H1 (cell line): ENCODE results near the gene PPA2. TPM values are rescaled to one million over a fixed set of nuclear protein-coding genes. Genes with fewer than 3 reads are reported as not detected.

Experiments used
- CTCF ChIA-PET: fragments of 300-600 bp; sonication (Branson Sonifier 250); formaldehyde crosslinking; loops from one replicate; lab custom pipeline; 2021; ENCODE audit not compliant: partially characterized antibody; lab: Charles Lee
- POLR2A ChIA-PET: fragments of 300-600 bp; sonication (Branson Sonifier 250); formaldehyde crosslinking; loops from one replicate; lab custom pipeline; 2021; ENCODE audit warnings: inconsistent platforms; ENCODE audit not compliant: partially characterized antibody; lab: Charles Lee
- DNase-seq, 2 experiments: peaks; one replicate each; pipeline versions ENCODE4 v3.0.0 to v3.0.0-alpha.2; 2010 to 2022; ENCODE audit warnings: low spot score in 2 of 2, low read depth in 1 of 2, mixed read lengths in 1 of 2
- FAIRE-seq: peaks from 2 replicates; lab custom pipeline; 2011; peaks lifted over from hg19 to GRCh38; lab: Jason Lieb, UNC
- H2AFZ ChIP-seq: 2 replicates; pipeline ENCODE4 v1.8.1; 2012; ENCODE audit warnings: low read length, inconsistent platforms
- H2AK5ac ChIP-seq: 2 replicates; pipeline ENCODE4 v1.6.1; 2013; ENCODE audit warnings: low read depth, low read length
- H2BK120ac ChIP-seq: replicated peaks from 2 replicates; pipeline ENCODE3; 2013; ENCODE audit warnings: low read depth, low read length, inconsistent platforms
- H2BK12ac ChIP-seq: 2 replicates; pipeline ENCODE4 v1.6.1; 2013; ENCODE audit warnings: low read depth, low read length
- H2BK15ac ChIP-seq: 2 replicates; pipeline ENCODE4 v1.6.1; 2013; ENCODE audit warnings: low read length
- H2BK20ac ChIP-seq: 2 replicates; pipeline ENCODE4 v1.6.1; 2013; ENCODE audit warnings: low read length
- H2BK5ac ChIP-seq: 2 replicates; pipeline ENCODE4 v1.6.1; 2013; ENCODE audit warnings: low read depth, low read length
- H3K14ac ChIP-seq: 2 replicates; pipeline ENCODE4 v1.6.1; 2013; ENCODE audit warnings: inconsistent platforms; ENCODE audit not compliant: insufficient read length
- H3K18ac ChIP-seq: 2 replicates; pipeline ENCODE4 v1.6.1; 2013; ENCODE audit warnings: low read length; ENCODE audit errors: extremely low read depth
- H3K23ac ChIP-seq: 2 replicates; pipeline ENCODE4 v1.6.1; 2013; ENCODE audit warnings: inconsistent platforms; ENCODE audit not compliant: insufficient read length
- H3K23me2 ChIP-seq: 2 replicates; pipeline ENCODE4 v1.6.1; 2013; ENCODE audit warnings: low read depth, low read length
- H3K27ac ChIP-seq: 2 replicates; pipeline ENCODE4 v1.6.1; 2011; ENCODE audit warnings: low read depth, low read length, inconsistent platforms
- H3K27me3 ChIP-seq, 4 experiments: replicated peaks in 1 of 4; 1 replicate in 1 of 4; 2 replicates in 3 of 4; pipeline versions ENCODE4 v1.6.1 to v1.8.1; 2011 to 2013; ENCODE audit warnings: low read length in 3 of 4, mild to moderate bottlenecking in 3 of 4, inconsistent platforms in 2 of 4, mixed read lengths in 2 of 4, moderate library complexity in 1 of 4; ENCODE audit not compliant: control insufficient read depth in 3 of 4, insufficient read depth in 3 of 4; ENCODE audit errors: extremely low read depth in 1 of 4
- H3K36me3 ChIP-seq, 4 experiments: 2 replicates each; pipeline versions ENCODE4 v1.6.1 to v1.8.1; 2011 to 2013; ENCODE audit warnings: mild to moderate bottlenecking in 4 of 4, low read length in 3 of 4, moderate library complexity in 2 of 4, control low read depth in 1 of 4, inconsistent platforms in 1 of 4; ENCODE audit not compliant: insufficient read depth in 4 of 4, control insufficient read depth in 2 of 4
- H3K4ac ChIP-seq: replicated peaks from 2 replicates; pipeline ENCODE3; 2013; ENCODE audit warnings: low read length, low read depth, mixed read lengths, inconsistent platforms; ENCODE audit not compliant: insufficient read length
- H3K4me1 ChIP-seq, 4 experiments: replicated peaks in 1 of 4; 1 replicate in 1 of 4; 2 replicates in 3 of 4; pipeline versions ENCODE4 v1.6.1 to v1.8.1; 2011 to 2013; ENCODE audit warnings: low read length in 3 of 4, inconsistent platforms in 2 of 4, mixed read lengths in 1 of 4; ENCODE audit not compliant: insufficient read depth in 4 of 4, control insufficient read depth in 3 of 4
- H3K4me2 ChIP-seq, 2 experiments: 2 replicates each; pipeline versions ENCODE4 v1.6.1 to v1.8.1; 2011 to 2013; ENCODE audit warnings: low read depth in 2 of 2, low read length in 2 of 2, control low read depth in 1 of 2, inconsistent platforms in 1 of 2, mild to moderate bottlenecking in 1 of 2; ENCODE audit not compliant: insufficient read depth in 1 of 2
- H3K4me3 ChIP-seq, 4 experiments: fragments of 200-600, 300-600 bp in 1 of 4; sonication (generic), shearing (Covaris generic), sonication (Bioruptor Twin) in 1 of 4; 2 replicates each; pipeline versions ENCODE4 v1.5.1 to v1.8.1; 2011 to 2016; ENCODE audit warnings: low read length in 4 of 4, low read depth in 3 of 4, control low read depth in 2 of 4, inconsistent platforms in 2 of 4, mild to moderate bottlenecking in 2 of 4, mixed read lengths in 1 of 4, moderate library complexity in 1 of 4; ENCODE audit not compliant: insufficient read depth in 2 of 4; ENCODE audit errors: extremely low read depth in 1 of 4
- H3K56ac ChIP-seq: replicated peaks from 2 replicates; pipeline ENCODE3; 2013; ENCODE audit warnings: low read depth, mild to moderate bottlenecking, mixed read lengths, low read length, inconsistent platforms; ENCODE audit not compliant: insufficient read length
- H3K79me1 ChIP-seq: 2 replicates; pipeline ENCODE4 v1.6.1; 2013; ENCODE audit warnings: low read depth, low read length, control low read depth
- H3K79me2 ChIP-seq, 2 experiments: 2 replicates each; pipeline versions ENCODE4 v1.6.1 to v1.8.1; 2012 to 2013; ENCODE audit warnings: low read length in 2 of 2, mild to moderate bottlenecking in 2 of 2, inconsistent platforms in 1 of 2; ENCODE audit not compliant: insufficient read depth in 2 of 2, control insufficient read depth in 1 of 2
- H3K9ac ChIP-seq, 4 experiments: replicated peaks in 1 of 4; 1 replicate in 1 of 4; 2 replicates in 3 of 4; pipeline versions ENCODE4 v1.6.1 to v1.8.1; 2011 to 2013; ENCODE audit warnings: low read depth in 3 of 4, low read length in 3 of 4, control low read depth in 2 of 4, mild to moderate bottlenecking in 2 of 4, moderate library complexity in 2 of 4, inconsistent platforms in 1 of 4; ENCODE audit errors: extremely low read depth in 1 of 4
- H3K9me3 ChIP-seq, 2 experiments: 2 replicates each; pipeline versions ENCODE4 v1.6.1 to v1.8.1; 2012 to 2013; ENCODE audit warnings: mild to moderate bottlenecking in 2 of 2, moderate library complexity in 2 of 2, control low read depth in 1 of 2, inconsistent platforms in 1 of 2, low read depth in 1 of 2, low read length in 1 of 2, mixed read lengths in 1 of 2; ENCODE audit not compliant: insufficient read depth in 2 of 2
- H4K20me1 ChIP-seq, 2 experiments: replicated peaks in 1 of 2; 2 replicates each; pipeline versions ENCODE3 to v1.8.1; 2011 to 2013; ENCODE audit warnings: inconsistent platforms in 2 of 2, low read length in 2 of 2, mild to moderate bottlenecking in 1 of 2; ENCODE audit not compliant: insufficient read depth in 2 of 2, control insufficient read depth in 1 of 2
- H4K5ac ChIP-seq: 2 replicates; pipeline ENCODE4 v1.6.1; 2013; ENCODE audit warnings: low read length, low read depth, mixed read lengths, inconsistent platforms; ENCODE audit not compliant: insufficient read length
- H4K8ac ChIP-seq: 2 replicates; pipeline ENCODE4 v1.8.0; 2013; ENCODE audit warnings: mild to moderate bottlenecking, moderate library complexity, low read length, inconsistent platforms; ENCODE audit not compliant: insufficient read depth; ENCODE audit errors: extremely low read depth
- H4K91ac ChIP-seq: replicated peaks from 2 replicates; pipeline ENCODE3; 2013; ENCODE audit warnings: low read length, mixed read lengths, inconsistent platforms; ENCODE audit not compliant: insufficient read length
- GTF2F1 ChIP-seq: IDR thresholded peaks from 2 replicates; pipeline ENCODE4 v1.6.1; 2012; ENCODE audit warnings: low read depth, low read length, improper control_type of control experiment, borderline replicate concordance
- SIX5 ChIP-seq: IDR thresholded peaks from 2 replicates; pipeline ENCODE4 v1.6.1; 2011; ENCODE audit warnings: mild to moderate bottlenecking, low read depth, low read length
- WGBS, 2 experiments: shearing (Covaris generic) in 1 of 2; methylation state at CpG; one replicate each; pipeline versions ENCODE4 v1.1.6 to v1.1.7; 2013 to 2015; ENCODE audit warnings: low lambda C conversion rate in 2 of 2, mixed read lengths in 2 of 2, inconsistent platforms in 1 of 2, low coverage in 1 of 2, missing lambda C conversion rate in 1 of 2; ENCODE audit not compliant: insufficient replicate concordance in 2 of 2, insufficient coverage in 1 of 2, insufficient read length in 1 of 2; ENCODE audit errors: extremely low coverage in 1 of 2, missing lambda C conversion rate in 1 of 2; 5-methylcytosine and 5-hydroxymethylcytosine counted together
- polyA plus RNA-seq, 7 experiments: library from polyadenylated mRNA; depleted of rRNA in 3 of 7; stranded (reverse) in 5 of 7; unstranded in 2 of 7; fragments of >200 nt in 5 of 7; fragments of 200-250 nt in 2 of 7; gene quantifications; 1 replicate in 5 of 7; 2 replicates in 1 of 7; 4 replicates in 1 of 7; pipeline versions ENCODE4 v1.2.1 to v1.2.3, GENCODE V29; 2011 to 2013; ENCODE audit warnings: missing spikeins in 2 of 7, mixed read lengths in 2 of 7
- total RNA-seq: library from RNA; stranded (reverse); fragmentation: NEBNext Ultra II Directional; extraction: Animal tissue kit (Norgen Biotek cat#: 25700); gene quantifications from 2 replicates; pipeline ENCODE4 v1.2.1, GENCODE V29; 2021

The PPA2 gene
- total and polyA plus RNA-seq, 2 of the 8 experiments (the other 6 are each of a cell fraction or from before 2014, with no cell fraction given) = 24.9 to 62.7 TPM

DNA sequence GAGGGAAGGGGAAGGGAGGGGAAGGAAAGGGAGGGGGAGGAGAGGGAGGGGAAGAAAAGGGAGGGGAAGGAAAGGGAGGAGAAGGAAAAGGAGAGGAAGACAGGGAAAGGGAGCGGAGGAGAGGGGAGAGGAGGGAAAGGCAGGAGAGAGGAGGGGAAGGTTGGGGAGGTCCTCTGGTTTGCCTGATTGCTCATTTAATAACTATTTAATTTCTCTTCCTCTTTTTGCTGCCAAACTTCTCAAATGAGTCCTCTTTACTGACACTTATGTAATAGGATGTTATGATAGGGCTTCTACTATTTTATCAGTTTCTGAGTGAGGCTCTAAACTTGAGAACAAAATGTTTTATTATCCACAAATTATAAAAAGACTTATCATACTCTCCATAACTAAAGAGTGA lies 35.4 kb upstream of the PPA2 start:
- POLR2A ChIA-PET = no interaction called here
- no peak overlapping the region for H3K56ac ChIP-seq
- H3K4me3 ChIP-seq = no peak overlapping the region
- CTCF ChIA-PET = no interaction called here
- no peaks in the 10 kb centered on the region for H3K9me3 ChIP-seq
- no peaks in the 10 kb centered on the region for H3K4me1 ChIP-seq
- TF ChIP-seq SIX5 (no peak), GTF2F1 (no peak)
- no peaks in the 10 kb centered on the region for H3K79me1 ChIP-seq
- H2AK5ac ChIP-seq = no peak overlapping the region
- no peak overlapping the region for H2BK15ac ChIP-seq
- no peak for DNase-seq
- no peak overlapping the region for H3K14ac ChIP-seq
- H2BK20ac ChIP-seq = no peak overlapping the region
- H3K4ac ChIP-seq = no peak overlapping the region
- H3K23ac ChIP-seq = no peak overlapping the region
- no peak overlapping the region for H4K91ac ChIP-seq
- H2BK5ac ChIP-seq = no peak overlapping the region
- no peaks in the 10 kb centered on the region for H3K36me3 ChIP-seq
- WGBS, 2 experiments = 11% methylated on average over 1 of the region's 1 CpG; no CpG with 5 or more reads in 1 of the 2 experiments
- no peak overlapping the region for H3K9ac ChIP-seq
- H3K79me2 ChIP-seq = no peaks in the 10 kb centered on the region
- H4K5ac ChIP-seq = no peak overlapping the region
- no peak overlapping the region for H4K8ac ChIP-seq
- no peaks in the 10 kb centered on the region for H4K20me1 ChIP-seq
- no peaks in the 10 kb centered on the region for H3K27me3 ChIP-seq
- H3K4me2 ChIP-seq = no peak overlapping the region
- H2BK120ac ChIP-seq = no peak overlapping the region
- no peak overlapping the region for H2AFZ ChIP-seq
- no peaks in the 10 kb centered on the region for H3K23me2 ChIP-seq
- no peak for FAIRE-seq
- no peak overlapping the region for H2BK12ac ChIP-seq
- no peak overlapping the region for H3K18ac ChIP-seq
- H3K27ac ChIP-seq = no peak overlapping the region
